PC-3 (cell line): ENCODE results near the gene CCDC71. TPM values are rescaled to one million over a fixed set of nuclear protein-coding genes. Genes with fewer than 3 reads are reported as not detected.
A peak's percentile ranks its signal among the peaks of the same experiment; 100 is the strongest.

Experiments
- ATAC-seq: fragments of 200-7000 bp; cut with Tn5 transposase; 2 replicates; pipeline ENCODE4 v1.9.1; 2020; ENCODE audit warnings: mild to moderate bottlenecking, moderate library complexity
- Bru-seq: library from RNA; stranded (reverse); fragments of 400-500 nt; gene quantifications from one replicate; lab custom pipeline; 2021; lab: Mats Ljungman, UMichigan
- BruChase-seq, 2 experiments: library from RNA; stranded (reverse); fragments of 400-500 nt; gene quantifications; one replicate each; lab custom pipeline; 2021; lab: Mats Ljungman, UMichigan
- BruUV-seq: library from RNA; stranded (reverse); fragments of 400-500 nt; replicated peaks from 2 replicates; lab custom pipeline; 2021; lab: Mats Ljungman, UMichigan
- CTCF ChIA-PET: fragments of 300-600 bp; sonication (Branson Sonifier 250); formaldehyde crosslinking; loops from one replicate; lab custom pipeline; 2022; ENCODE audit warnings: antibody characterized with exemption; lab: Charles Lee
- POLR2A ChIA-PET: fragments of 300-600 bp; sonication (Branson Sonifier 250); formaldehyde crosslinking; loops from one replicate; lab custom pipeline; 2022; ENCODE audit warnings: antibody characterized with exemption; ENCODE audit not compliant: unreplicated experiment; lab: Charles Lee
- DNase-seq: peaks from one replicate; pipeline ENCODE4 v3.0.0-alpha.2; 2015
- H2AFZ ChIP-seq: fragments of 300-600 bp; sonication (generic); 2 replicates; pipeline ENCODE4 v1.6.0; 2016; ENCODE audit warnings: antibody characterized with exemption, low read length
- H3F3A ChIP-seq: fragments of 300-600 bp; sonication (generic); one replicate; pipeline ENCODE4 v1.6.0; 2017; ENCODE audit warnings: antibody characterized with exemption, low read length, control low read depth, mild to moderate bottlenecking; ENCODE audit not compliant: unreplicated experiment
- H3K27ac ChIP-seq: fragments of 300-600 bp; sonication (generic); 2 replicates; pipeline ENCODE4 v1.5.1; 2016; ENCODE audit warnings: mild to moderate bottlenecking, low read length
- H3K27me3 ChIP-seq: fragments of 300-600 bp; sonication (generic); 2 replicates; pipeline ENCODE4 v1.6.1; 2016; ENCODE audit warnings: low read length, mixed read lengths
- H3K36me3 ChIP-seq: fragments of 300-600 bp; sonication (generic); 2 replicates; pipeline ENCODE4 v1.6.1; 2016; ENCODE audit warnings: low read depth, mixed run types, low read length, mixed read lengths
- H3K4me1 ChIP-seq: fragments of 300-600 bp; sonication (generic); 2 replicates; pipeline ENCODE4 v1.5.1; 2016; ENCODE audit warnings: low read length; ENCODE audit not compliant: insufficient read depth
- H3K4me2 ChIP-seq: fragments of 300-600 bp; sonication (generic); 2 replicates; pipeline ENCODE4 v1.6.0; 2016; ENCODE audit warnings: low read length
- H3K4me3 ChIP-seq: fragments of 300-600 bp; sonication (generic); 2 replicates; pipeline ENCODE4 v1.5.1; 2016; ENCODE audit warnings: mild to moderate bottlenecking, low read length, mixed read lengths
- H3K79me2 ChIP-seq: fragments of 300-600 bp; sonication (generic); 2 replicates; pipeline ENCODE4 v1.6.1; 2017; ENCODE audit warnings: low read length, mixed read lengths
- H3K9ac ChIP-seq: fragments of 300-600 bp; sonication (generic); 2 replicates; pipeline ENCODE4 v1.6.0; 2016; ENCODE audit warnings: mild to moderate bottlenecking, low read length
- H3K9me2 ChIP-seq: fragments of 300-600 bp; sonication (generic); replicated peaks from 2 replicates; pipeline ENCODE4 v1.6.1; 2016; ENCODE audit warnings: mixed run types, low read length, mixed read lengths
- H3K9me3 ChIP-seq: fragments of 300-600 bp; sonication (generic); 2 replicates; pipeline ENCODE4 v1.6.1; 2016; ENCODE audit warnings: low read length, mixed read lengths
- H4K20me1 ChIP-seq: fragments of 300-600 bp; sonication (generic); 2 replicates; pipeline ENCODE4 v1.6.1; 2016; ENCODE audit warnings: low read length, mixed read lengths
- EZH2 ChIP-seq: fragments of 300-600 bp; sonication (generic); IDR thresholded peaks from one replicate; pipeline ENCODE4 v1.6.1; 2017; ENCODE audit warnings: antibody characterized with exemption, mild to moderate bottlenecking, low read length; ENCODE audit not compliant: unreplicated experiment
- EZH2phosphoT487 ChIP-seq: fragments of 300-600 bp; sonication (generic); IDR thresholded peaks from 2 replicates; pipeline ENCODE4 v1.6.1; 2018; ENCODE audit warnings: mild to moderate bottlenecking, antibody characterized with exemption, low read length, borderline replicate concordance
- intact Hi-C: fragments of 100-400 bp; cut with micrococcal nuclease; formaldehyde crosslinking; loops from 2 replicates; pipeline ENCODE4 v1.9.0; 2023
- long read RNA-seq: library from polyadenylated mRNA; unstranded; transcript quantifications from one replicate; pipeline ENCODE4 v2.0.0, GENCODE V29; 2021; ENCODE audit not compliant: unreplicated experiment
- total RNA-seq: library from RNA; depleted of rRNA; stranded (reverse); fragments of >200 nt; gene quantifications from 2 replicates; pipeline ENCODE4 v1.2.3, GENCODE V29; 2014; rRNA removed
- TF ChIP-seq, protein P1 (sequence below): fragments of 300-600 bp; sonication (generic); conservative IDR thresholded peaks from 2 replicates; pipeline ENCODE4 v1.5.1; 2017; ENCODE audit warnings: antibody characterized with exemption, low read depth, mild to moderate bottlenecking, low read length

Gene CCDC71
- 19.4 and 27.7 TPM in 2 replicates for total RNA-seq
- percentile 93 among the genes with signal in this experiment for Bru-seq, nascent RNA
- percentile 74 among the genes with signal in this experiment for BruChase-seq, experiment 1, labeled RNA remaining after a 6-hour chase
- BruChase-seq, experiment 2, labeled RNA remaining after a 2-hour chase: percentile 87 among the genes with signal in this experiment
- long read RNA-seq, partial matches to known transcripts: 0 of 3 reads
- long read RNA-seq, other reads (novel, unspliced or antisense): 3 of 3 reads

DNA sequence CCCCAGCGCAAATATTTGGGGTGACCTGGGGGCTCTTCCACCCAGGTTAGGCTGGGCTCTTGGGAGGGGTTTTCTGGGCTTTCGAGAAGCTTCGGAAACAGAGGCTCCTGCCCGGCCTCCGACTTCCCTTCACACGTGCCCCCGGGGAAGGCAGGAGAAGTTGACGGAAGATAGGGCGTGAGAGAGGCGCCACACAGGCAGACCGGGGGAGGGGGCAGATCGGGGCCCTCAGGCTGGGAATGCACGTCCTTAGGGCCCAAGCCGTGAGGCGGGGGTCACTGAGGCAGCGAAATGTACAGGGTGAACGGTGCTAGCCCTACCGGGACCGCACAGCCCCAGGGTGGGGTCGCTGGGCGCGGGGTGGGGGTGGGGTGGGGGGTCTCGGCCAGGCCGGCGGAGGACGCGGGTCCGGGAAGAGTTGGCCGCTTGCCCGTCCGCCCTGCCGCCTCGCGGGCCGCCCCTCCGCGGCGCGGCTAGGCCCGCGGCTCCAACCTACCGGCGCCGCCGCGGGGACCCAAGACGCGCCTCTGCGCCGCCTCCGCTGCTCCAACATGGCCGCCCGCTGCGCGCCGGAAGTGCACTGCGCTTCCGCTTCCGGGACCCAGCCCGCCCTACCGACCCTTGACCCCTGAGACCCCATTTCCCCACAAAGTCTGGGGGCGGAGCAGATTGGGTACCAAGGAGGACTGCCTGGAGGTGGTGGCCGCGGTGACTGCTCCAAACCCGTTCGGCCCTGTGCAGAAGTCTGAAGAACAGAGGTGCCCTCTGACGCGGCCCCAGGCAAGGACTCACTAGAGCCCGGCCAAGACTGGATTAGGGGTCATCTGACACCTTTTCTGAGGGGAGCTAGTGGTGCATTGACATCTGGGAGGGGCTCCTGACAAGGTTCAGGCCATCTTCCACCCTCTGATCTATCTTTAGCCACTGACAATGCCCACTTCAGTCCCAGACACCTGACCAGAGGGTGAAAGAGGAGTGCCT is at the start of gene CCDC71:
Gene CCDC71 (minus strand): TSS at position 561 of the 981 bp plus-strand sequence. CDS start 2,123 bp downstream, outside the sequence.
- Histone ChIP-seq H3F3A (no peaks in the 10 kb centered on the region), H3K9ac (peak within 1 kb of the TSS; percentile 97), H4K20me1 (no peaks in the 10 kb centered on the region), H3K9me2 (no peaks in the 10 kb centered on the region), H3K27me3 (no peaks in the 10 kb centered on the region), H3K4me1 (peaks cover 21% of the 10 kb centered on the region), H3K4me2 (peak within 1 kb of the TSS; percentile 99), H3K79me2 (peaks cover 28% of the 10 kb centered on the region), H3K9me3 (no peaks in the 10 kb centered on the region), H3K4me3 (peak within 1 kb of the TSS; percentile 96), H3K27ac (peak within 1 kb of the TSS; percentile 57), H2AFZ (peak within 1 kb of the TSS; percentile 96), H3K36me3 (peaks cover 15% of the 10 kb centered on the region; the same call in 1 of the 2 replicates)
- peak; percentile 62 for ATAC-seq
- intact Hi-C loops: no loop called here
- TF ChIP-seq, protein P1, sequence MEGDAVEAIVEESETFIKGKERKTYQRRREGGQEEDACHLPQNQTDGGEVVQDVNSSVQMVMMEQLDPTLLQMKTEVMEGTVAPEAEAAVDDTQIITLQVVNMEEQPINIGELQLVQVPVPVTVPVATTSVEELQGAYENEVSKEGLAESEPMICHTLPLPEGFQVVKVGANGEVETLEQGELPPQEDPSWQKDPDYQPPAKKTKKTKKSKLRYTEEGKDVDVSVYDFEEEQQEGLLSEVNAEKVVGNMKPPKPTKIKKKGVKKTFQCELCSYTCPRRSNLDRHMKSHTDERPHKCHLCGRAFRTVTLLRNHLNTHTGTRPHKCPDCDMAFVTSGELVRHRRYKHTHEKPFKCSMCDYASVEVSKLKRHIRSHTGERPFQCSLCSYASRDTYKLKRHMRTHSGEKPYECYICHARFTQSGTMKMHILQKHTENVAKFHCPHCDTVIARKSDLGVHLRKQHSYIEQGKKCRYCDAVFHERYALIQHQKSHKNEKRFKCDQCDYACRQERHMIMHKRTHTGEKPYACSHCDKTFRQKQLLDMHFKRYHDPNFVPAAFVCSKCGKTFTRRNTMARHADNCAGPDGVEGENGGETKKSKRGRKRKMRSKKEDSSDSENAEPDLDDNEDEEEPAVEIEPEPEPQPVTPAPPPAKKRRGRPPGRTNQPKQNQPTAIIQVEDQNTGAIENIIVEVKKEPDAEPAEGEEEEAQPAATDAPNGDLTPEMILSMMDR: no peak
- no peak for TF ChIP-seq EZH2
- TF ChIP-seq EZH2phosphoT487: no peak
- no TSS peak for BruUV-seq
- DNase-seq: peak; percentile 63
- CTCF ChIA-PET: no interaction called here
- POLR2A ChIA-PET: interaction anchor here (0.6 kb wide), 1 partner anchor 246 kb away, joined by 3 read pairs; the partner anchor contains the start of gene RHOA

GRCh38 chr3:49213998-49214397 is 47.9 kb upstream of the CCDC71 start:
- Histone ChIP-seq H3K9ac (no peak overlapping the region), H3K4me3 (no peak overlapping the region), H3K27me3 (no peaks in the 10 kb centered on the region), H4K20me1 (no peaks in the 10 kb centered on the region), H3K4me1 (peaks cover 7% of the 10 kb centered on the region), H3K79me2 (no peaks in the 10 kb centered on the region), H3K9me3 (no peaks in the 10 kb centered on the region), H3K27ac (no peak overlapping the region), H3K4me2 (no peak overlapping the region), H3K9me2 (no peaks in the 10 kb centered on the region), H2AFZ (no peak overlapping the region), H3F3A (no peaks in the 10 kb centered on the region), H3K36me3 (no peaks in the 10 kb centered on the region)
- DNase-seq (no peak), ATAC-seq (no peak)
- ChIA-PET CTCF (no interaction called here), POLR2A (no interaction called here)
- BruUV-seq: no TSS peak
- no peak for TF ChIP-seq EZH2
- no peak for TF ChIP-seq EZH2phosphoT487
- intact Hi-C loops: no loop called here

DNA sequence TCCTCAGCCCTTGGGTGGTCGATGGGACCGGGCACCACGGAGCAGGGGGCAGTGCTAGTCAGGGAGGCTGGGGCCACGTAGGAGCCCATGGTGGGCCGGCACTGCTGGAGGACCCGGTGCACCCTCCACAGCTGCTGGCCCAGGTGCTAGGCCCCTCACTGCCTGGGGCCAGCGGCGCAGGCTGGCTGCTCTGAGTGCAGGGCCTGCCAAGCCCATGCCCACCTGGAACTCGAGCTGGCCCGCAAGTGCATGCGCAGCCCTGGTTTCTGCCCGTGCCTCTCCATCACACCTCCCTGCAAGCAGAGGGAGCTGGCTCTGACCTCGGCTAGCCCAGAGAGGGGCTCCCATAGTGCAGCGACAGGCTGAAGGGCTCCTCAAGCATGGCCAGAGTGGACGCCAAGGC is 47.4 kb upstream of the CCDC71 start:
- no peak overlapping the region for H3K9ac ChIP-seq
- no peak overlapping the region for H2AFZ ChIP-seq
- no TSS peak for BruUV-seq
- H3F3A ChIP-seq: no peaks in the 10 kb centered on the region
- no peak overlapping the region for H3K4me2 ChIP-seq
- H3K27ac ChIP-seq: no peak overlapping the region
- no peaks in the 10 kb centered on the region for H3K79me2 ChIP-seq
- TF ChIP-seq EZH2 (no peak), EZH2phosphoT487 (no peak)
- TF ChIP-seq, protein P1: no peak
- intact Hi-C loops: no loop called here
- no peak for ATAC-seq
- H3K9me3 ChIP-seq: no peaks in the 10 kb centered on the region
- peaks cover 7% of the 10 kb centered on the region for H3K4me1 ChIP-seq
- POLR2A ChIA-PET: no interaction called here
- CTCF ChIA-PET: no interaction called here
- H3K27me3 ChIP-seq: no peaks in the 10 kb centered on the region
- no peaks in the 10 kb centered on the region for H3K9me2 ChIP-seq
- H3K4me3 ChIP-seq: no peak overlapping the region
- no peaks in the 10 kb centered on the region for H3K36me3 ChIP-seq
- DNase-seq: no peak
- H4K20me1 ChIP-seq: no peaks in the 10 kb centered on the region
